Gastroesophageal sphincter (tissue), 3 donors: ENCODE data around the gene NBEA.

Experiments
- EP300 ChIP-seq: sonication (generic); formaldehyde crosslinking; IDR thresholded peaks from one replicate; pipeline ENCODE4 v1.6.1; 2017; ENCODE audit warnings: antibody characterized with exemption, mild to moderate bottlenecking
- POLR2A ChIP-seq, 2 donors: fragments of 450-650 bp; IDR thresholded peaks; one replicate each; pipeline ENCODE4 v1.6.1; 2017; ENCODE audit warnings: antibody characterized with exemption in 2 of 2, mild to moderate bottlenecking in 2 of 2, moderate library complexity in 1 of 2
- POLR2AphosphoS5 ChIP-seq: sonication (generic); formaldehyde crosslinking; IDR thresholded peaks from one replicate; pipeline ENCODE4 v1.6.1; 2017; ENCODE audit warnings: antibody characterized with exemption
- TF ChIP-seq, protein P1 (sequence below), 4 experiments: fragments of 200-600 bp in 2 of 4; fragments of 450-650 bp in 2 of 4; sonication (generic) in 1 of 4; IDR thresholded peaks; one replicate each; pipeline ENCODE4 v1.5.1; 2017 to 2019; ENCODE audit warnings: antibody characterized with exemption in 4 of 4, mild to moderate bottlenecking in 2 of 4, moderate library complexity in 2 of 4

DNA sequence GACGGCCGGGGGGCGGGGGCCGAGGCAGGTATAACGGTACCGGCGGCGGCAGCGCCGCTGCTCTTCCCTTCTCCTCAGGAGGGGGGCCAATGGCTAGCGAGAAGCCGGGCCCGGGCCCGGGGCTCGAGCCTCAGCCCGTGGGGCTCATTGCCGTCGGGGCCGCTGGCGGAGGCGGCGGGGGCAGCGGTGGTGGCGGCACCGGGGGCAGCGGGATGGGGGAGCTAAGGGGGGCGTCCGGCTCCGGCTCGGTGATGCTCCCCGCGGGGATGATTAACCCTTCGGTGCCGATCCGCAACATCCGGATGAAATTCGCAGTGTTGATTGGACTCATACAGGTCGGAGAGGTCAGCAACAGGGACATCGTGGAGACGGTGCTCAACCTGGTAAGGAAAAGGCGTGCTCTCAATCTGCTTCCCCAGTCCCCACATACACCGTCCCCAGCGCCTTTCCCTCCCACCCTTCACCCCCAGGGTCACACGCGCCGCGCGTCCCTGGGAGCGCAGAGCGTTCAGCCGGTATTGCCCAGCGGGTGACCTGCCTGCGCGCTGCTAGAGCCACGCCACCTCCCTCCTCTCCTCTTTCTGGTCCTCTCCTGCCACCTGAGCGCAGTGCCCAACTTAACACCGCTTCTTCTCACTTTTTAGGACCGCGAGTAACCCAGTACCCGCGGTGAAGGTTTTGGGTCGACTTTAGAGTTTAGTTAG, 814 bp downstream of the NBEA start:
- no peak for TF ChIP-seq POLR2A (IDR thresholded peaks at IDR 0.05)
- TF ChIP-seq, protein P1, sequence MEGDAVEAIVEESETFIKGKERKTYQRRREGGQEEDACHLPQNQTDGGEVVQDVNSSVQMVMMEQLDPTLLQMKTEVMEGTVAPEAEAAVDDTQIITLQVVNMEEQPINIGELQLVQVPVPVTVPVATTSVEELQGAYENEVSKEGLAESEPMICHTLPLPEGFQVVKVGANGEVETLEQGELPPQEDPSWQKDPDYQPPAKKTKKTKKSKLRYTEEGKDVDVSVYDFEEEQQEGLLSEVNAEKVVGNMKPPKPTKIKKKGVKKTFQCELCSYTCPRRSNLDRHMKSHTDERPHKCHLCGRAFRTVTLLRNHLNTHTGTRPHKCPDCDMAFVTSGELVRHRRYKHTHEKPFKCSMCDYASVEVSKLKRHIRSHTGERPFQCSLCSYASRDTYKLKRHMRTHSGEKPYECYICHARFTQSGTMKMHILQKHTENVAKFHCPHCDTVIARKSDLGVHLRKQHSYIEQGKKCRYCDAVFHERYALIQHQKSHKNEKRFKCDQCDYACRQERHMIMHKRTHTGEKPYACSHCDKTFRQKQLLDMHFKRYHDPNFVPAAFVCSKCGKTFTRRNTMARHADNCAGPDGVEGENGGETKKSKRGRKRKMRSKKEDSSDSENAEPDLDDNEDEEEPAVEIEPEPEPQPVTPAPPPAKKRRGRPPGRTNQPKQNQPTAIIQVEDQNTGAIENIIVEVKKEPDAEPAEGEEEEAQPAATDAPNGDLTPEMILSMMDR (IDR thresholded peaks at IDR 0.05), result peak in 1 of 4 experiments; percentile 13
- no peak for TF ChIP-seq POLR2AphosphoS5
- TF ChIP-seq EP300, result no peak
